NCI-H774 (cell line): ENCODE results near the gene NCOR1.
"Not testable (repeated sequence)": the region's sequence is repeated elsewhere in the genome, so short reads cannot be mapped to it uniquely, and the experiment has no call there.

ENCODE experiments used
- DNase-seq: peaks from one replicate; lab custom pipeline; 2025; lab: John Stamatoyannopoulos, UW

Gene NCOR1

DNA sequence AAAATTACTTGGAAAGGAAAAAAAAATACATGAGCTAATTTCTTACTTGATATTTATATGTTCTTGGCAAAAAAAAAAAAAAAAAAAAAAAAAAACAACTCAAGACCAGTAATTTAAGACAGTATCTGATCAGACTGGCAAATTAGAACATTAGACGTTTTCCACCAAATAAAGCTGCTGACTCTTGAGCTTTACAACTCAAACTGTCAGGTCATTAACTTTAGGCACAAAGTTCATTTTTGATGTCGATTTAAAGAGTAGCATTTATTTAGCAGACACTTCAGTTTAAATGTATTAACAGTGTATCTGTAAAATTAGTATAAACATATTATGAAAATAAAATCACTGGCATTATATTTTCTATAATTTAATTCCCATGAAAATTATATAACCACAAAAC is 66.7 kb downstream of the NCOR1 start:
- DNase-seq: no peak

DNA sequence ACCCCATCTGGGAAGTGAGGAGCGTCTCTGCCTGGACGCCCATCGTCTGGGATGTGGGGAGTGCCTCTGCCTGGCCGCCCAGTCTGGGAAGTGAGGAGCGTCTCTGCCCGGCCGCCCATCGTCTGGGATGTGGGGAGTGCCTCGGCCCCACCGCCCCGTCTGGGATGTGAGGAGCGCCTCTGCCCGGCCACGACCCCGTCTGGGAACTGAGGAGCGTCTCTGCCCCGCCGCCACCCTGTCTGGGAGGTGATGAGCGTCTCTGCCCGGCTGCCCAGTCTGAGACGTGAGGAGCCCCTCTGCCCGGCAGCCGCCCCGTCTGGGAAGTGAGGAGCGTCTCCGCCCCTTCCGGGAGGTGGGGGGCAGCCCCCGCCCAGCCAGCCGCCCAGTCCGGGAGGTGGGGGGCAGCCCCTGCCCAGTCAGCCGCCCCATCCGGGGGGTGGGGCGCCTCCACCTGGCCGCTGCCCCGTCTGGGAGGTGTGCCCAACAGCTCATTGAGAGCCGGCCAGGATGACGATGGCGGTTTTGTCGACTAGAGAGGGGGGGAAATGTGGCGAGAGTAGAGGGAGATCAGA is 69.9 kb downstream of the NCOR1 start:
- DNase-seq: not testable (repeated sequence)

DNA sequence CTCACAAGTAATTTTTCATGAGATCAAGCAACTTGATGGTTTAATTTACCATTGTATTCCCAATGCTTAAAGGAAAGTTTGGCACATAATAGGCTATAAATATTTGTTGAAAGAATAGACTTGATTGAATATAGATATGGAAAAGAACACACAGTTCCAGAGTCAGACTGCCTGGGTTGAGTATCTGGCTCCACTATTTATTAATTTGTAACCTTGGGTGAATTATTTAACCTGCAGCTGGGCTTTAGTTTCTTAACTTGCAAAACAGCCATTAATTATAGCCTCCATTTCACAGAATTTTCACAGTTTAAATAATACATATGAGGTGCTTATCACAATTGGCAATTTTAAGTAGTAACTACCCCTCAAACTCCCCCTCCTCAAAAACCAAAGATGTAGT is 73.6 kb downstream of the NCOR1 start:
- no peak for DNase-seq

DNA sequence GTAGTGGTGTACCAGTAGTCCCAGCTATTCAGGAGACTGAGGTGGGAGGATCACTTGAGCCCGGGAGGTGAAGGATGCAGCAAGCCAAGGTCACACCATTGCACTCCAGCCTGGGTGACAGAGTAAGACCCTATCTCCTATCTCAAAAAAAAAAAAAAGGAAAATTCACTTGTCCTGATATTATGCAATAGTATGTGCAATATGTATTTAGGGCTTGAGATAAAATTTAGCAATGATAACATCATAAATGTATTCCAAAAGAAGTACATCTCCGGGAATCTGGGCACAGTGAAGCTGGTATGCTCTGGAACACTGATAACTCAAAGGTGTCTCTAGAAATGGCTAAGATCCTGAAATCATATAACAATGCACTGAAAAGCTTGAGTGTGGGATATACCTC is 74.5 kb downstream of the NCOR1 start:
- no peak for DNase-seq

DNA sequence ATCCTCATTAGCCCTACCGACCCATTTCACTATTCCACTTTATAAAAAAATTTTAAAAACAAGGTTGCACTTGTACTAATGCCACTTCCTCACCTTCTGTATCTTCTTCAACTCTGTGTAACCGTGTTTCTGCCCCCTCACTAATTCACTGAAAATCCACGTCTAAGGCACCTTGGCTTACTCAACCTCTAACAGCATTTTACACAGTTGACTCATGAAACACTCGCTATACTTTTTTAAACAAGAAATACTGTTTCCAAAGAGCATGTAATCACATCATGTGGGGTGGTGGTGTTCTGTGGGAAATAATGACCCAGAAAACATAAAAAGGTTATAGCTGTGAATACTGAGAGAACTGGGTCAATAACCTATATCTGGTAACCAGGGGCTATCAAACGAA is 79.9 kb downstream of the NCOR1 start:
- DNase-seq: no peak

DNA sequence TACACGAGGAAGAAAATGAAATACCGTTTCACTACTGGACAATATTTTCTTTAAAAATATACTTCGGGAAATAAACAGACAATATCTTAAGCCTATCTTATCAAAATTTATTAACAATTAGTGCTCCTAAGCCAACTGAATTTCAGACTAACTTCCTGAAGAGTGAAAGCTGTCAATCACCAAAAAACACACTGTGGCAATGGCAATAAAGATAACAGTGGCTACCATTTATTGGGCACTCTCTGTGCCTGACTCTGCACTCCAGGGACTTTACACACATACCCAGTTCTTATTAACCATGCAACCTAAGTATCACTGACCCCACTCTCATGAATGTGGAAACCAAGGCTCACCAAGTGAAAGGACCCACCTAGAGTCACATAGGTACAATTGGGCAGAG is 83.7 kb downstream of the NCOR1 start:
- no peak for DNase-seq

DNA sequence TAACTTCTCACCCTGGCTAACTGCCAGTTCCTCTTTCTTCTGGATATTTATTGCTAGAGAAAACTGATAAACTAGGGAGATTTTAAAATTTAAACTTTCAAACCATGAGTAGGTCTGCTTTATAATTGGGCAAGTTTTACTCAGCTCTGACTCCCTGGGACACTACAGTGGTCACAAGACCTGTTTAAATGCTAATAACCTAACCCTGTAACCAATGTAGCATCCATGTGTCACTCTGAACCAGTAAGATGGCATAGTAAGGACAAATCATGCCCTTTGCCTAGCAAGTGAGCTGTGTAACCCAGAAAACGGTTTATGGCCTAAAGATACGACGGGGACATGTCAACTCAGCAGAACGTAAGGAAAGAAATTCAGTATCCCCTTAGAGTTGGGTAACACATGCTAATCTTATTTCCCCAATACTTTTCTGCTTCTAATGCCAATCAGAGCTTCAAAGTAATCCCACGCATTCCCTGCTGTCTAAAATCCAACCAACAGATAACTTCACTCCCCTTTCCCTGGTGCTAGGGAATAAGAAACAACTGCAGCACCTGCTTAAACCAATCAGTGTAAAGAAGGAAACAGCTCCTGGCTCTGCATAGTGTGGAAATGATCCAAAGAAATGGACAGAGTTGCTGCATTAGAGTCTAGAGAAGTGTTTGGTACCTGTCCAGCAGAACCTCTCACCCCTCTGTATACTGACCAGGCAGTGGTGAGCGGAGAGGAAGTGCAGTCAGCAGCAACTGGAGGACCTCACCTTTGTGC is 85.7 kb downstream of the NCOR1 start:
- no peak for DNase-seq

DNA sequence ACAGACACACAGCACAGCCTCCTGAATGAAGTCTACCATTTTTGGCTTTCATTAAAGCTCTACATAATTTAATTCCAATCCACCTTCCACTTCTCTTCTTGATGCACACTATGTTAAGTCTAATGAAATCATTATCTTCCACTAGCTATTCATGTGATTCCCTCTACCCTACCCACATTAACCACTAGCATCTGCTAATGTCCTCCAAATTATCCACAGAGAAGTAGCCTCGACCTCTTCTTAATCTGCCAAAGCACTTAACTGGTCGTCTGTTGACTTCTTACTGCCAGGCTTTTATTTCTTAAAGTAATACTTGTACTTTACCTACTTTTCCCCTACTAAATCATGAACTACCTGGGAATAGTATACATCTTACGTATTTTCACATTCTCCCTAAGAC is 91.8 kb downstream of the NCOR1 start:
- no peak for DNase-seq

DNA sequence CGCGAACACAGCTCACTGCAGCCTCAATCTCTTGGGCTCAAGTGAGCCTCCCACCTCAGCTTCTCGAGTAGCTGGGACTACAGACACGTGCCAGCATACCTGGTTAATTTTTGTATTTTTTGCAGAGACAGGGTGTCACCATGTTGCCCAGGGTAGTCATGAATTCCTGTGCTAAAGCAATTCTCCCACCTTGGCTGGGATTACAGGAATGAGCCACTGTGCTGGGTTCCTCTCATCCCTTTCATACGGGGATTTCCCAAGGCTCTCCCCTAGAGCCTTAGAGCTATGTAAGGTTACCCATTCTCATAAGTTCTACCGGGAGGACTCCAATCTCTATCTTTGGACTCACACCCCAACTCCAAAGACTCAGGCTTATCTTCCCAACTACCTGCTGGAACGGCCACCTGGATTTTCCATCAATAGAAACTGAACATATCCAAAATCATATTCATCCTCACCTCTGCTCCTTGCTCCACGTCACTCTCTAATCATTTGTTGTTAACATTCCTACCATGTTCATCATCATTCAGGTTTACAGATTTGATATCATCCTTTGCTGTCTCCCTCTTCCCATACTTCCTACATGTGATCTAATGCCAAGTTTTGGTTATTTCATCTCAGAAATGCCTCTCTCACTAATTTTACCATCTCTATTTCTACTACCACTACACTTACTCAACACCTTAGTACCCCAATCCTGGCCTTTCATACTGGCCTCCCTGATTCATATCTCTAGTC is 92.5 kb downstream of the NCOR1 start:
- DNase-seq: no peak

DNA sequence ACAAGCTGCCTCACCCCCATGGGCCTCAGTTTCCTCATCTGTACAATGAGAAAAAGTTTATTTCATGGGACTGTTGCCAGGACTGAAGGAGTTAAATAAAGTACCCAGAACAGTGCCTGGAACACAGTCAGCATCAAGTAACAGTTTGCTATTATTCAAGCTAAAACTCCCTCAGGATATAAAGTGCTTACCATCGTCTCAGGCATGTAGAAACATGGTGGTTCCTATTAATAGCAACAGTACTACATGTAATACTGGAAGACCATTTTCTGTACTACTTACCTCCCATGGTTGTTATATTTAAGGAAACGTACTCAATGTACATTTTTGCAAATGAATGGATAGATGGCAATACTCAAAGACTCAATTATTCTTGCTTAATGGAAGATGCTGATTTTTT is 93.4 kb downstream of the NCOR1 start:
- DNase-seq: no peak

DNA sequence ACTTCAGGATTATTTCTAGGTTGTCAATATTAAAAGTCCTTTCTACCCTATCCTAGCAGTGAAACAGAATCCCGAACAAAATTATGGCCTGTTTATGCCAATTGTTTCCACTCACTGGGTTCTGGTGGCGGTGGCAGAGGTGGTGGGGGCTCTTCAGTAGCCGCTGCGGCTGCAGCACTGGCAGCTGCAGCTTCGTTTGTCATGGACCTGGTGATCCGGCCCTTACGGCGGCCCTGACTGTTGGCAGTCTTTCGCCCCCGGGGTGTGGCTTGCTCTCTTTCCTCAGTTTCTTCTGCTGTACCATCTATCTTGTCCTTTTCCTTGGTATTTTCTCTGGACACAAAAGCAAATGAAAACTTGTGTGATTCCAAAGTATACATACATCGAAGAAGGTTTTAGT is 94.4 kb downstream of the NCOR1 start:
- no peak for DNase-seq

DNA sequence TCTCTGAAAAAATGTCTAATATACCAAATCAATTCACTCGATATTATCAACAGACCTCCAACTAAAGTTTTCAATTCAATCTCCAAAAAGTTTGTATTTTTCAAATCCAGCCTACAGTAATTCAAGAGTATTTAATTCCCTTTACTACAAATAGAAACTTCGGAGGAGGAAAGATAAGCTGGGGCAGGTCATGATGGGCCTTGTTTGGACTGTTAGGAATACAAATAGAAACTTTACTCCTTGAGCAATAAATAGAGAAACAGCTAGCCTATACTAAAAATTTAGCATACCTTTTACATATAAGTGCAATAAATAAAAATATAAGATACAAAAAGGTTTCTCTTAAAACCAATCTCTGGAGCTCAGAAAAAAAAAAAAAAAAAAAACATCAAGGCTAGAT is 98.2 kb downstream of the NCOR1 start:
- DNase-seq: no peak

DNA sequence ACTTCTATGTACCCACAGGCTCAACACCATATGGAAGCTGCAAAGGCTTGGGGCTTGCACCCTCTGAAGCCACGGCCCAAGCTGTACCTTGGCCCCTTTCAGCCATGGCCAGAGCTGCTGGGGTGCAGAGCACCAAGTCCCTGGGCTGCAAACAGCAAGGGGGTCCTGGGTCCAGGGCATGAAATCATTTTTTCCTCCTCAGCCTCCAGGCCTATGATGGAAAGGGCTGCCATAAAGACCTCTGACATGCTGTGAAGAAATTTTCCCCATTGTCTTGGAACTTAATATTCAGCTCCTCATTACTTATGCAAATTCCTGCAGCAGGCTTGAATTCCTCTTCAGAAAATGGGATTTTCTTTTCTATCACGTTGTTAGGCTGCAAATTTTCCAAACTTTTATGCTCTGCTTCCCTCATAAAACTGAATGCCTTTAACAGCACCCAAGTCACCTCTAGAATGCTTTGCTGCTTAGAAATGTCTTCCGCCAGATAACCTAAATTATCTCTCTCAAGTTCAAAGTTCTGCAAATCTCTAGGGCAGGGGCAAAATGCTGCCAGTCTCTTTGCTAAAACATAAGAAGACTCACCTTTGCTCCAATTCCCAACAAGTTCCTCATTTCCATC is 100.1 kb downstream of the NCOR1 start:
- DNase-seq: not testable (repeated sequence)

DNA sequence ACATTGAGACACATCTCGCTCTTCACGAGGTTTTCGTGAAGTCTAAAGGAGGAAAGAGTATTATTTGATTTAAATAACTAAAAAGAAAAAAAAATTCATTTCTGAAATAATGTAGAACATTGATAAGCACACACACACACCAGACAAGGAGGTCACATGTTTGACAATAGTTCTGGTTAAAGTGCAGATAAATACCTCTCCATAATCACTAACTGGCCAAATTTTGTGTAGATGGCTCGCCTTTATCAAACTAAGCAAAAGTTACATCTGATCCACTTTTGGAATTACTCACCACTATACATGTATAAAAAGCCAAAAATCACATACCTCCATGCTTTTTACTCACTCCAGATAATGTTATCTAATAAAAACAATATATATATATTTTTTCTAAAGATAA is 106.5 kb downstream of the NCOR1 start:
- DNase-seq: no peak

DNA sequence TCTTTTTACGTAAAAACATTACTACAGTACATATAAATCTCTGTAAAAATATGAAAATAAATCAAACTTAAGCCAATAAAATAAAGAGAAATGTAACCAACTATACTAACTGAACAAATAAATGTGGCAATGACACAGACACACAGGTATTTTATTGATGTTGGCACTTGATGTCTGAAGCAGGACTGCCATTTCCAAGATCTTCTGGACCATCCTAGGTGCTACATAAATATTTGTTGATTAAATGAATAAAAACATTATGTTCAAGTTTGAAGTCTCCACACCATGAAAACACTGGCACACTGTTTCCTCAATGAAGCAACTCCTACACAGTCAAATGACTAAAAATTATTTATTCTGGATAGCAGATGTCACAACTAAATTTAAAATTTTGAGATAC is 106.9 kb downstream of the NCOR1 start:
- DNase-seq: no peak

DNA sequence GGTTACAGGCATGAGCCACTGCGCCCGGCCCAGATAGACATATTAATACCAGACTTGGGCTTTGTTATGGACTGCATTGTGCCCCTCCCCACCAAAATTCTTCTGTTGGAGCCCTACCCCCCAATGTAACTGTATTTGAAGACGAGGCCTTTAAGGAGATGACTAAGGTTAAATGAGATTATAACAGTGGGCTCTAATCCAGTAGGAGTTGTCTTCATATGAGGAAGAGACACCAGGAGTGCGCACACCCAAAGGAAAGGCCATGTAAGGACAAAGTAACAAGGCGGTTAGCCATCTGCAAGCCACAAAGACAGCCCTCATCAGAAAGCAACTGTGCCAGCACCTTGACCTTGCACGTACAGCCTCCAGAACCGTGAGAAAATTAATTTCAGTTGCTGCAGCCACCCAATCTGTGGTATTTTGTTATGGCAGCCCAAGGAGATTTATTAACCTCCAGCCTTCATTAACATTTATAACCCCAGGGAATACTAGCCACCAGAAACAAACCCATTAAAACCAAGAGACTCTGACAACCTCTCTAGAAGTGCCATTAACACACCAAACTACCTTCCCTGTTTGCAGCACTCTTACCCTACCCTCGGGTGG is 108.1 kb downstream of the NCOR1 start:
- no peak for DNase-seq

DNA sequence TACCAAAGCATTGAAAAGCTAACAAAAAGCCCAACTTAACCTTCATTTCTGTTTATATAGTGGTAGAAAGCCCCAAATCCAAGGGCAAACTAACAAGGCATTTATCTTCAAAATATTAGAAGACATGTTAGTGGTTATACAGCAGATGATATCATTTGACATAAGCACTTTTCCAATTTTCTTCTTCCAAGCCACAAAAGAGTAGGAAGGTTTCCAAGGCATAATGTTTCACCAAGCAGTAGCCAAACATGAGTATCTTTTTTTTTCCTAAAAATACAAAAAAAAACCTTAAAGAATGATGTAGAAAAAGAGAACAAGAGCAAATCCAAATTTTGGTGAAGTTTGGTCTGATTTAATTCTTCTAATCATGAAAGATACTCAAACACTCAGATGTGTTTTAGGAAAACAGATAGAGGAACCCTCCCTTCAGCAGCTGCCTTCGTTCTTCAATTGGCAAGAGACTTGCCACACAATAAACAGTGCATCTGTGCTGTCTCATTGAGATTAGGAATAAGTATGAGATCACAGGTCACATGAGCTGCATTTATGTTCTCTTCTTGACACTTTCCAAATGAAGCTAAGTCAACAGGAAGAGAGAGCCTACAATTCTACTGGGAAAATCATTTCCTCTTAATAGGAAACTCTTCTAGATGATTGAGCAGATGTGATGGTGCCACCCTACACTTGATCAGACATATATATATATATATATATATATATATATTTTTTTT is 109.0 kb downstream of the NCOR1 start:
- DNase-seq: no peak

DNA sequence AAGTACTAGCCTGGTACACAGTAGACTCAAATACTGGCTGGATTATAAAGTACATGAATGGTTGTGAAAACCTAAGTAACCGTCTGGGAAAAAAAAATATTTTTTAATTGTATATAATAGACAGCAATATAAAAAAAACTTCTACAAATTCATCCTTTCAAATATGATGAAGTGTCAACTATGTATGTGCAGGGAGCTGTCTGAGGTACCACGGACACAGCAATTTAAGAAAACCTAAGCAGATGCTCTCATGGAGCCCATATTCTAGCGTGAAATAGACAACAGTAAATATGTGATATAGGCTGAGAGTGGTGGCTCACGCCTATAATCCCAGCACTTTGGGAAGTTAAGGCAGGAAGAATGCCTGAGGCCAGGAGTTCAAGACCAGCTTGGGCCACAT is 111.1 kb downstream of the NCOR1 start:
- no peak for DNase-seq

DNA sequence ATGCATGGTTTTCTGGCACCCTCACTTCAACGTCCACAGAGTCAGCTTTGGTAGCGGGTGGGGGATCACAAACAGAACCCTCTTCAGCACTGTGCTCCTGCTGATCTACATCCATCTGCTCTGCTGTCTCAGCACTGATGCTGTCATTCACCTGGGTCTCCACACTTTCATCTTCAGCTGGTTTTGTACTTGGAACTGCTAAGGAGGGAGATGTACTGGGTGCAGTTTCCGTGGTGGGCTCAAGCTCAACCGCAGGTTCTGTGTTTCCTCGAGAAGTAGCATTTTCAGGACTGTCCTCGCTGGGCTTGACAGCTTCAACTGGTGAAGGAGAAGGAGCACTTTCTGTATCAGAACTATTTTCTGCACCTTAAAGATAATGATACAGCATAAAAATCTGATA is 113.9 kb downstream of the NCOR1 start:
- DNase-seq: no peak

DNA sequence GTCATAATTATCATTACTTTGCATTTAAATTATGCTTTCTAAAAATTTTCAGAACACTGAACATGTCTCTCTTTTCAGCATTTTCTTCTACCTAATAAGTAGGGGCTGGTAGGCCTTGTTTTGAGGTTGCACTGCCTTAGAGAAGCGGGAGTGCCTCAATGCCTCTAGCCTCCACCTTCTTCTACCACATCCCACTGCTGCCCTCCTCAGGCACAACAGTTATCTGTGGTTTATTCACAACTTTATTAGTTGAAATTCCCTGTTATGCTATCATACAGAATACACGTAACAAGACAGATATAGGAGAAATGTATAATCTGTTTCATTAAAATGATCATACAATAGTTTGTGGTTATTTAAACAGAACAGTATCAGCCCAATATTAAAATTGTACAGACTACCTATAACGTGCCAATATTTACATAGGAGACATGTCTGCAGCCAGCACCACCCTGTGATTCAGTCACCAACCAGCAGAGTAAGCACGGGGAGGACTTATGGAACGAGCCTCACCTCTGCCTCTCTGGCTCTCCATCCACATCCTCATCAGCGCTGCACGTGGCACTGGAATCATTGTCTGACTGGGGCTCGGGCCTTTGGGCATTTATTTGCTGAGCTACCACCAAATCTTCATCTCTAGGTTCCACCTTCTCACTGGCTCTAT is 114.5 kb downstream of the NCOR1 start:
- no peak for DNase-seq

DNA sequence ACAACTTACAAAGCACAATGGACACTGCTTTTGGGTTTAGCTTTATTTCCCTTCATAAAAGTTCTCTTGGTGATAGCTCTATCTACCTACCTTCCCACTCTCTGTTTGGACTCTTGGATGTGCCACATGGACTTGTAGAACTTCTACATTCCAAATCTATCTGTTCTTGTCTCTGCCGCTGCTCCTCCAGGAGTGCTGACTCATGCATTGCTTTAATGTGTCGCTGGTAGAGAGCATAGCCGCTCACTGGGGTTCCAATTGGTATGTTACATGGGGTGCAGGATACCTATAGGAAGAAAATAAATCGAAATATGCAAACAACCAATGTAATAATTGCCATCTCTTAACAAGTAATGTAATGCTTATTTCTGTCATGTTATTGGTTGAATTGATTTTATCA is 123.6 kb downstream of the NCOR1 start:
- no peak for DNase-seq
